Spleen (tissue), 7 donors: ENCODE measurements around the gene SYNGAP1.

Source experiments
- CTCF ChIP-seq, 11 experiments: fragments of 200-600 bp in 7 of 11; fragments of 450-650 bp in 4 of 11; sonication (generic) in 4 of 11; IDR thresholded peaks in 8 of 11; conservative IDR thresholded peaks in 3 of 11; 1 replicate in 7 of 11; 2 replicates in 4 of 11; pipeline versions ENCODE4 v1.4.0 to v1.8.0; 2016 to 2021; ENCODE audit warnings: antibody characterized with exemption in 11 of 11, inconsistent platforms in 4 of 11, mild to moderate bottlenecking in 1 of 11
- POLR2A ChIP-seq, 3 donors: fragments of 450-650 bp; IDR thresholded peaks; one replicate each; pipeline ENCODE4 v1.5.1; 2017; ENCODE audit warnings: antibody characterized with exemption in 3 of 3, mild to moderate bottlenecking in 1 of 3
- donor health status: DM: no; HTN: no; CAD: no; lungs with moderate emphysema.
- donor health status: DM: no; HTN: no; CAD: no.
- donor health status: DM: no; HTN: no; CAD: no.

- TF ChIP-seq CTCF (IDR thresholded peaks at IDR 0.05 in 8 of 11, conservative IDR thresholded peaks at IDR 0.05 in 3 of 11) (no peak), POLR2A (IDR thresholded peaks at IDR 0.05) (no peak)
Observed at GRCh38 chr6:33438978-33439594, 19.2 kb downstream of the SYNGAP1 start.
